Activated CD4-positive, alpha-beta T cell treated with anti-CD3 and anti-CD28 coated beads for 1 hour (primary cell): ENCODE data around the gene TOP1.
A peak's percentile ranks its signal among the peaks of the same experiment; 100 is the strongest.

ENCODE experiments used
- DNase-seq: peaks from one replicate; pipeline ENCODE4 v3.0.0-alpha.2; 2020

TOP1 gene

DNA sequence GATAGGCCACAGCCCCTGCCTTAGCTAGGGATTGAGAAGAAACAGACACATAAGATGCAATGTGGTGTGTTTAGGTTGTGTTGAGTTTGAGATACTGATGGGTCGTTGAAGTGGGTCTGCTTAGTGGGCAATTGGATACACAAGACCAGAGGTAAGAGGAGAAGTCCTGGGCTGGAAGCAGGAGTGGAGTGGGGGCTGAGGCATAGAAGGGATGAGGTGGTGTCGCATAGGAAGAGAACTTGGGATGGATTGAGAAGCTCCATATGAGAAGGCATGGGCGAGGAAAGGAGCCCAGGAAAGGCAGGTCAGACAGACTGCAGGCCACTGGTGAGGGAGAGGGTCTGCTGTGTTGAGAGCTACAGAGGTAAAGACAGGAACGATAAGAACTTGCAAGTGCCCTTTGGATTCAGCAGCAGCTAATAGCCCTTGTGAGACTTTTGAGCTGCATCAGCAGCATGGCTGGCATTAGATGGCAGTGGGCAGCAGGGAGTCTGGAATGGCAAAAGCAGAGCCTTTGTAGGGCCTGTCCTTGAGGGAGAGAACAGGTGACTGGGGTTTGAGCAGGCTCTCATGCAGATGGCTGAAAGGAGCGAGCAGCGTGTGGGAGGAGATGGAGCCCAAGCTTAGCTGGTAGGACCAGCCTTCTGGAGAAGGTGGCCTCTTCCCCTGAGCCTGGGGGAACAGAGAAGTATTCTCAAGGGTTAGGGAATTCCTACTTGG is 141.9 kb downstream of the TOP1 start:
- no peak for DNase-seq

GRCh38 chr20:41171736-41172295 is 143.2 kb downstream of the TOP1 start:
- DNase-seq, result peak; percentile 5

DNA sequence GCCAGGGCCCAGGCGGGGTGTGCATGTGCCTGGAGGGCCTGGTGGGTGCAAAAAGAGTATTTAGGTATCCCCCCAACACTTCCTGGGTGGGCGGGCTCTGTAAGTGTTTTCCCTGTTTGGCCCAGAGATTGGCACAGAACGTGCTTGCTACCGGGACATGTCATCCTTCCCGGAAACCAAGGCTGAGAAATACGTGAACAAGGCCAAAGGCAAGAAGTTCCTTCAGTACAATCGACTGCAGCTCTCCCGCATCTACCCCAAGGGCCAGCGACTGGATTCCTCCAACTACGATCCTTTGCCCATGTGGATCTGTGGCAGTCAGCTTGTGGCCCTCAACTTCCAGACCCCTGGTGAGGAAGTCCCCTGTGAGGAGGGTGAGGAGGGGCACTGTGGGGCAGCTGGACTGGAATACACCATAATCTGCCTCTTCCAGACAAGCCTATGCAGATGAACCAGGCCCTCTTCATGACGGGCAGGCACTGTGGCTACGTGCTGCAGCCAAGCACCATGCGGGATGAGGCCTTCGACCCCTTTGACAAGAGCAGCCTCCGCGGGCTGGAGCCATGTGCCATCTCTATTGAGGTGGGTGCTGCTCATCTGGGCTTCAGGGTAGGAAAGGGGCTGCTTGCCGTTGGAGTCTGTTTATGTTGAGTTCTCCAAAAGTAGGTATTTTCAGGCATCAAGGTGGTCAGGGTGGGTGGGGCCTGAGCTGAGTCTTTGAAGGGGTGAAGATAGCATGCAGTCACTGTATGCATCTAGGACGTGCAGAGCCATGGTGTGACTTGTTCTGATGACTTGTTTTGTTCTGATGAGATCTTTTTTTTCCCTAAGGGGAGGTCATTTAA is 143.9 kb downstream of the TOP1 start:
- peak; percentile 5 for DNase-seq

DNA sequence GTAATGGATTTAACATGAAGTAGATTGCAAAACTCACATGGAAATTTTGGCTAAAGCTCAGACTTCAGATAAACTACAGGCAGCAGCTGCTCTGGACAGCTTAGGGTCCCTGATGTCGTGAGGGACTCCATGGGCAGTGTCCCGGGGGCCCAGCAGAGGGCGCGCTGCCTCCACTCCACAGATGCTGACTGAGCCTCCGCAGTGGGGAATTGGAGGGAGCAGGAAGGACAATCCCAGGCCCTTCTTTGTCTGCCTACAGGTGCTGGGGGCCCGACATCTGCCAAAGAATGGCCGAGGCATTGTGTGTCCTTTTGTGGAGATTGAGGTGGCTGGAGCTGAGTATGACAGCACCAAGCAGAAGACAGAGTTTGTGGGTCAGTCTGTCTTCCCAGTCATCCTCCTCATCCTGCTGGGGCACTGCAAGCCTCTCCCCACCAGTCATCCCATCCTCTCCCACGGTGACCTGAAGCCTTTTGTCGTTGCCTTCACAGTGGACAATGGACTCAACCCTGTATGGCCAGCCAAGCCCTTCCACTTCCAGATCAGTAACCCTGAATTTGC is 144.6 kb downstream of the TOP1 start:
- peak; percentile 52 for DNase-seq

GRCh38 chr20:41173791-41174341 is 145.2 kb downstream of the TOP1 start:
- peak; percentile 6 for DNase-seq
